ENCODE results near the gene HMCN2.

Gene HMCN2

DNA sequence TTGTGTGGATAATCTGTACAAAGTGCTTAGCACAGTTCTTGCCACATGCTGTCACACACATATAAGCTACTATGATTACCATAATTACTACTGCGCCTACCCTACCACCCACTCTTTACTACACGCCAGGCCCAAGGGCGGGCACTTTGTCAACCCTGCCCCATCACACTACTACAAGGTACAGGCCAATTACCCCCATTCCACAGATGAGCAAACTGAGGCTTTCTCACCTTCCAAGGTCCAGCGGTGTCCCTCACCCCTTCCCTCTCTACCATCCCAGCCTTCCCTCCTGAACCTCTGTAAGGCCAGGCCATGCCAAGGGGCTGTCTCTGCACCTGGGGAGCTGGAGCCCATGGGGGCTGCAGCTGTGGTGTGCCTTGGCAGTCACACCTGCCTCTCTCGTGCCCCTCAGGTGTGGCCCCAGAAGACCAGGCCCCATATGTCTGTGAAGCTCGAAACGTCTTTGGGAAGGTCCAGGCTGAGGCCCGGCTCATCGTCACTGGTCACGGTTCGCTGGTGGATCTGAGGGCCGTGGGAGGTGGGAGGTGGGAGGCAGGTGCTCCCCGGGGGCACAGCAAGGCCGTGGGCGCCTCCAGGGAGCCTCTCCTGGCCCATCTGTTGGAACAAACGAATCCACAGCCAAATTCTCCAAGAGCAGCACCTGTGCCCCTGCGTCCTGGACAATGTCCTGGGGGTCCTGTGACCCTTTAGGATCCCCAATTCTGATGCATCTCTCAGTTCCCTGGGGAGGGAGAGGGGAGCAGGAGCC is 54.6 kb downstream of the HMCN2 start:
- no peak for DNase-seq (ENCODE audit: low read depth)
- no peak overlapping the region for H3K4me3 ChIP-seq (ENCODE audit: control insufficient read depth, low read depth, low read length)
- TF ChIP-seq, protein P1, sequence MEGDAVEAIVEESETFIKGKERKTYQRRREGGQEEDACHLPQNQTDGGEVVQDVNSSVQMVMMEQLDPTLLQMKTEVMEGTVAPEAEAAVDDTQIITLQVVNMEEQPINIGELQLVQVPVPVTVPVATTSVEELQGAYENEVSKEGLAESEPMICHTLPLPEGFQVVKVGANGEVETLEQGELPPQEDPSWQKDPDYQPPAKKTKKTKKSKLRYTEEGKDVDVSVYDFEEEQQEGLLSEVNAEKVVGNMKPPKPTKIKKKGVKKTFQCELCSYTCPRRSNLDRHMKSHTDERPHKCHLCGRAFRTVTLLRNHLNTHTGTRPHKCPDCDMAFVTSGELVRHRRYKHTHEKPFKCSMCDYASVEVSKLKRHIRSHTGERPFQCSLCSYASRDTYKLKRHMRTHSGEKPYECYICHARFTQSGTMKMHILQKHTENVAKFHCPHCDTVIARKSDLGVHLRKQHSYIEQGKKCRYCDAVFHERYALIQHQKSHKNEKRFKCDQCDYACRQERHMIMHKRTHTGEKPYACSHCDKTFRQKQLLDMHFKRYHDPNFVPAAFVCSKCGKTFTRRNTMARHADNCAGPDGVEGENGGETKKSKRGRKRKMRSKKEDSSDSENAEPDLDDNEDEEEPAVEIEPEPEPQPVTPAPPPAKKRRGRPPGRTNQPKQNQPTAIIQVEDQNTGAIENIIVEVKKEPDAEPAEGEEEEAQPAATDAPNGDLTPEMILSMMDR (IDR thresholded peaks at IDR 0.05; ENCODE audit: control insufficient read depth, insufficient read depth, low read depth, low read length, missing control alignments) = no peak

DNA sequence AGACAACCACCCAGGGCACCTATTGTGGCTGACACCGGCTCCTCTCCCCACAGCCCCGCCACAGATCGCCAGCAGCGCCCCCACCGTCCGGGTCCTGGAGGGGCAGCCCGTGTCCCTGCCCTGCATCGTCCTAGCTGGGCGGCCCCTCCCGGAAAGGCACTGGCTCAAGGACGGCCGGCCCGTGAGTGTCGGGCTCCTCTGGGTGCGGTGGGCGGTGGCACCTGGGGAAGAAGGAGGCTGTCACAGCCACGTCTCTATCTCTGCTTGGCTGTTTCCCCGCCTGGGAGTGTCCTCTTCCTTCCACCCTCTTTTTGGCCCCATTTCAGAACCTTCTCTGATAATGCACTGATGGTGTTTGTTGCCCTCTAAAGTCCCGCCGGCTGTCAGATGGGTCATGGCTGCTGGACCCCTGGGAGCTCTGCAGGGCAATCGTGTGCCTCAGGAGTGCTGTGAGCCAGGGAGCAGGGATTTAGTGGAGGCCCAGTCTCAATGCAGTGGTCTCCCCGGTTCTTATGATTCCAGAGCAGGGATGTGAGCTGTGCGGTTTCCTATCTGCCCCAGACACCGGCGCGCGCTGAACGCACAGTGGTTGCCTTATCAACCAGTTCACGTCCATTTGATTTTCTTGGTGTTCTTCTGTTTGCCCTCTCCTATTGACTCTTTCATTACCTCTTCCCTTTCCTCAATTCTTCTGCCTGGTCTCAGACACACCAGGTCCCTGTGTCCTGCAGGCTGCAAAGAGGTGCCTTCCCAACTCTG is 55.3 kb downstream of the HMCN2 start:
- TF ChIP-seq, protein P1 (IDR thresholded peaks at IDR 0.05; ENCODE audit: control insufficient read depth, insufficient read depth, low read depth, low read length, missing control alignments) = no peak
- no peak for DNase-seq (ENCODE audit: low read depth)
- no peak overlapping the region for H3K4me3 ChIP-seq (ENCODE audit: control insufficient read depth, low read depth, low read length)

DNA sequence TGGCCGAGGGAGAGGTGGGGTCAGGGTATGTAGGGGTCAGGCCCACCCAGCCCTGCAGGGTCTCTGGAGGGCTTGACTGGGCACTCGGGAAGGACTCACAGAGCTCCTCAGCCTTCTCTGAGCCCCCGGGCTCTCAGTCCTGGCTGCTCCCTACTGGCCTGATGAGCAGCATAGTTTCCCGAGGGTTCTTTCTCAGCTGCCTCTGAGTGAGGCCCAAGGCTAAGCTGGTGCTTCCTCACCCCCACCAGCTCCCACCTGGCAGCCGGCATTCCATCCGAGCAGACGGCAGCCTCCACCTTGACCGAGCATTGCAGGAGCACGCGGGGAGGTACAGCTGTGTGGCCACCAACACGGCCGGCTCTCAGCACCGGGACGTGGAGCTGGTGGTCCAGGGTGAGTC is 56.0 kb downstream of the HMCN2 start:
- H3K4me3 ChIP-seq (ENCODE audit: control insufficient read depth, low read depth, low read length) = no peak overlapping the region
- TF ChIP-seq, protein P1 (IDR thresholded peaks at IDR 0.05; ENCODE audit: control insufficient read depth, insufficient read depth, low read depth, low read length, missing control alignments) = no peak
- no peak for DNase-seq (ENCODE audit: low read depth)

DNA sequence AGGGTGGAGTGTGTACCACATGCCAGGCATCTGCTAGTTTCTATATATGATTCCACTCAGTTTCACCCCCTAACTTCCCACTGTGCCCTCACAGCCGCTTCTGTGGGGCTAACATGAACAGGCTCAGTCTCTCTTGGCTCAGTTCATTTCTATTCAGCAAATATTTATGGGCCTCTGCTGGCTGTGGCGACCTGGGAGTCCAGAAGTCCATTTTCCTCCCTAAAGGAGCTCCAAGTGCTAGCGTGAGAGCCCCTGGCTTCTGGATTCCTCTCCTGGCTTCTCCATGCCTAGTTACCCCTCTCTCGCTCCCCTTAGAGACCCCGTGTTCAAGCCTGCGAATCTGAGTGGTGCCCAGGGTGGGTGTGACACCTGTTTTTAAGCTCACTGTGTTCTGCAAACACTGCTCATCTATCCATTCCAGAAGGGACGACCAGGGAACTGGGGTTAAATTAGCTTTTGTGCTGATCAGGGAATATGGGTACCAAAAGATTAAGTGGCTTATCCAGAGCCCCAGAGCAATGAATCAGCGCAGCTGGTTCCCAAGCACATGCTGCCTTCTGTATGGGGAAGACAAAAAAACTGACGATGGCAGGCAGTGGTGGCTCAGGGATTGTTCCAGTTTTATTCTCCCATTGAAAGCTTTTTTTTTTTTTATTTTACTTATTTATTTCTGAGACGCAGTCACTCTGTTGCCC is 57.6 kb downstream of the HMCN2 start:
- no peak for DNase-seq (ENCODE audit: low read depth)
- TF ChIP-seq, protein P1 (IDR thresholded peaks at IDR 0.05; ENCODE audit: control insufficient read depth, insufficient read depth, low read depth, low read length, missing control alignments) = no peak
- H3K4me3 ChIP-seq (ENCODE audit: control insufficient read depth, low read depth, low read length) = no peak overlapping the region

DNA sequence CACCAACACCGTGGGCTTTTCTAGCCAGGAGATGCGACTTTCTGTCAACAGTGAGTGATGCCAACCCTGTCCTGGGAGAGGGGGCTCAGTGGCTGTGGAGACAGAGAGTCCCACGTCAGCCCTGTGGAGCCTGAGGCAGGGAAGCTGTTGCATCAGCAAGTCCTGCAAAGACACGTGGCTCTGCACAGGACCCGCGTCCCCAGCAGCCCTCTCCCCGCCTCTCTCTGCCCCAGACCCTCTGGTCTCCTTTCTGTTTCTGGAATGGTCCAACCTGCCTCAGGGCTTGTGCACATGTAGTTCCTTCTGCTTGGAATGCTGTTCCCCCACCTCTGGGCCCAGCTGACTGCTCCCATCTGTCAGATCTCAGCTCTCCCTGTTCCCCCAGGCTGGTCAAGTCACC is 60.4 kb downstream of the HMCN2 start:
- TF ChIP-seq, protein P1 (IDR thresholded peaks at IDR 0.05; ENCODE audit: control insufficient read depth, insufficient read depth, low read depth, low read length, missing control alignments) = no peak
- H3K4me3 ChIP-seq (ENCODE audit: control insufficient read depth, low read depth, low read length) = no peak overlapping the region

DNA sequence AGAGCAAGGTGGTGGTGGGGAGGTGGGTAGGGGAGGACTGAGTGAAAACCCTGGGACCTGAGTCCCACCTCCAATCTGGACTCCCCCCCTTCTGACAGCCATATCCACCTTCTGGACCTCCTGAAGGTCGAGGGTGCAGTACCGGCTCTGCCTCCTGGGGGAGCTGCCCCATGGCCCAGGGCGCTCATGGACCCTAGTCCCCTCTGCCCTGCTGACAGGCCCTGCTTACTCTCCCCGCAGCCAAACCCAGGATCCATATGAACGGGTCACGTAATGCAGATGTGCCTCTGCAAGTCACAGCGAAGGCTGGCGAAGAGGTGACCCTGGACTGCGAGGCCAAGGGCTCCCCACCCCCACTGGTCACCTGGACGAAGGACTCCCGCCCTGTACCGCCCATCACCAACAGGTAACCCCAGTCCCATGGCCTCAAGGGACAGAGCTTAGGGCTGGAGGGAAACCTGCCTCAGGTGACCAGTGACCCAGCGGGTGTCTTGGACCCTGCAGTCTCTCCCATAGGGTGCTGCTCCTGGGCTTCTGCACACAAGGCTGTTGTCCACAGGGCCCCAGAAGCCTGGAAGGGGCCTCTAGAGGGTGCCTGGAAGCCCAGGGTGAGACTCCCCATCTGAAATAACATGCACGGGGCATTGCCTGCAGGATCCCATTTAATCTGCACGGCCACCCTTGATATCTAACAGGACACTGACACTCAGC is 61.7 kb downstream of the HMCN2 start:
- no peak for DNase-seq (ENCODE audit: low read depth)
- H3K4me3 ChIP-seq (ENCODE audit: control insufficient read depth, low read depth, low read length) = no peak overlapping the region

More for the DNA sequence above, 60.4 kb downstream of the HMCN2 start:
- DNase-seq (ENCODE audit: low read depth) = no peak

More for the DNA sequence above, 61.7 kb downstream of the HMCN2 start:
- TF ChIP-seq, protein P1 (IDR thresholded peaks at IDR 0.05; ENCODE audit: control insufficient read depth, insufficient read depth, low read depth, low read length, missing control alignments) = peak; percentile 34
